DND-41 (cell line): ENCODE measurements around the gene TBL1X.
A peak's percentile ranks its signal among the peaks of the same experiment; 100 is the strongest.

ENCODE experiments used
- ATAC-seq: fragments of 200-7000 bp; cut with Tn5 transposase; 3 replicates; pipeline ENCODE4 v1.9.1; 2021; ENCODE audit warnings: low read depth; ENCODE audit not compliant: insufficient read depth
- DNase-seq: peaks from one replicate; pipeline ENCODE4 v3.0.0-alpha.2; 2020
- H2AFZ ChIP-seq: 2 replicates; pipeline ENCODE4 v1.6.0; 2012; ENCODE audit warnings: low read depth, low read length
- H3K27ac ChIP-seq: 2 replicates; pipeline ENCODE4 v1.5.1; 2012; ENCODE audit warnings: low read length, inconsistent platforms
- H3K27me3 ChIP-seq: fragments of 200-600 bp; sonication (generic); 2 replicates; pipeline ENCODE4 v1.6.0; 2012; ENCODE audit warnings: low read length, mild to moderate bottlenecking, inconsistent platforms; ENCODE audit not compliant: insufficient read depth, poor library complexity
- H3K36me3 ChIP-seq: 2 replicates; pipeline ENCODE4 v1.5.1; 2012; ENCODE audit warnings: low read length, inconsistent platforms; ENCODE audit not compliant: insufficient read depth
- H3K4me1 ChIP-seq: 2 replicates; pipeline ENCODE4 v1.5.1; 2012; ENCODE audit warnings: mild to moderate bottlenecking, low read length; ENCODE audit not compliant: insufficient read depth
- H3K4me2 ChIP-seq: 2 replicates; pipeline ENCODE4 v1.6.0; 2012; ENCODE audit warnings: mild to moderate bottlenecking, moderate library complexity, low read length, inconsistent platforms; ENCODE audit not compliant: insufficient read depth
- H3K4me3 ChIP-seq, 2 experiments: fragments of 200-600 bp in 1 of 2; shearing (Covaris generic) in 1 of 2; 2 replicates each; pipeline ENCODE4 v1.5.1; 2012 to 2016; ENCODE audit warnings: inconsistent platforms in 2 of 2, low read length in 2 of 2, mild to moderate bottlenecking in 2 of 2, low read depth in 1 of 2, moderate library complexity in 1 of 2
- H3K79me2 ChIP-seq: 2 replicates; pipeline ENCODE4 v1.6.0; 2012; ENCODE audit warnings: low read length, inconsistent platforms; ENCODE audit not compliant: insufficient read depth
- H3K9ac ChIP-seq: 2 replicates; pipeline ENCODE4 v1.6.0; 2012; ENCODE audit warnings: low read depth, mild to moderate bottlenecking, inconsistent platforms, low read length, moderate library complexity
- H3K9me3 ChIP-seq: 2 replicates; pipeline ENCODE4 v1.5.1; 2012; ENCODE audit warnings: low read length, moderate library complexity, mild to moderate bottlenecking, inconsistent platforms; ENCODE audit not compliant: insufficient read depth, severe bottlenecking
- H4K20me1 ChIP-seq: 2 replicates; pipeline ENCODE4 v1.6.0; 2012; ENCODE audit warnings: low read length; ENCODE audit not compliant: insufficient read depth
- CTCF ChIP-seq: IDR thresholded peaks from 2 replicates; pipeline ENCODE4 v1.5.1; 2012; ENCODE audit warnings: borderline replicate concordance, low read length, moderate library complexity, mild to moderate bottlenecking; ENCODE audit not compliant: poor library complexity, severe bottlenecking; ENCODE audit errors: extremely low read depth
- EZH2 ChIP-seq: IDR thresholded peaks from 3 replicates; pipeline ENCODE4 v1.6.1; 2012; ENCODE audit warnings: borderline replicate concordance, low read depth, mild to moderate bottlenecking, moderate library complexity, low read length, inconsistent platforms; ENCODE audit not compliant: severe bottlenecking

The TBL1X gene

GRCh38 chrX:9573282-9574106 is 108.6 kb downstream of the TBL1X start:
- no peak overlapping the region for H3K4me2 ChIP-seq
- H3K9ac ChIP-seq = no peak overlapping the region
- TF ChIP-seq CTCF = no peak
- no peak for TF ChIP-seq EZH2
- H2AFZ ChIP-seq = no peak overlapping the region
- H3K9me3 ChIP-seq = no peaks in the 10 kb centered on the region
- peaks cover 8% of the 10 kb centered on the region for H4K20me1 ChIP-seq
- no peak for DNase-seq
- no peak overlapping the region for H3K4me3 ChIP-seq
- no peaks in the 10 kb centered on the region for H3K27me3 ChIP-seq
- H3K36me3 ChIP-seq = no peaks in the 10 kb centered on the region
- H3K4me1 ChIP-seq = peaks cover 22% of the 10 kb centered on the region
- H3K79me2 ChIP-seq = 0 out of 2 replicates have a peak, but pooled peaks cover 2% of the 10 kb centered on the region
- no peak overlapping the region for H3K27ac ChIP-seq
- ATAC-seq = 0 out of 3 replicates have a peak, but pooled peaks have one; percentile 24

- Histone ChIP-seq H3K27ac (no peak overlapping the region), H3K4me2 (no peak overlapping the region), H3K9ac (no peak overlapping the region), H3K4me1 (0 out of 2 replicates have a peak, but pooled peaks cover 3% of the 10 kb centered on the region), H3K79me2 (no peaks in the 10 kb centered on the region), H3K4me3 (no peak overlapping the region), H3K27me3 (no peaks in the 10 kb centered on the region), H4K20me1 (no peaks in the 10 kb centered on the region), H3K36me3 (no peaks in the 10 kb centered on the region), H2AFZ (no peak overlapping the region), H3K9me3 (no peaks in the 10 kb centered on the region)
- ATAC-seq = no peak
- TF ChIP-seq CTCF = no peak
- TF ChIP-seq EZH2 = no peak
- no peak for DNase-seq
Observed at GRCh38 chrX:9576059-9576458, 111.2 kb downstream of the TBL1X start.

- Histone ChIP-seq H3K27me3 (no peaks in the 10 kb centered on the region), H3K36me3 (no peaks in the 10 kb centered on the region), H3K9me3 (no peaks in the 10 kb centered on the region), H3K79me2 (no peaks in the 10 kb centered on the region), H2AFZ (no peak overlapping the region), H3K4me1 (0 out of 2 replicates have a peak, but pooled peaks cover 3% of the 10 kb centered on the region), H3K4me3 (no peak overlapping the region), H3K9ac (no peak overlapping the region), H3K4me2 (no peak overlapping the region), H4K20me1 (no peaks in the 10 kb centered on the region), H3K27ac (no peak overlapping the region)
- ATAC-seq = no peak
- TF ChIP-seq EZH2 (no peak), CTCF (no peak)
- DNase-seq = no peak
Observed at GRCh38 chrX:9577555-9577954, 112.7 kb downstream of the TBL1X start.
